GM18505 (cell line): ENCODE measurements around the gene ATP1A1.

Experiments used
- ATAC-seq: cut with Tn5 transposase; IDR thresholded peaks from one replicate; pipeline ENCODE4 v1.9.1; 2021; ENCODE audit not compliant: unreplicated experiment
- POLR2A ChIP-seq: IDR thresholded peaks from 4 replicates; pipeline ENCODE4 v1.6.1; 2011; ENCODE audit warnings: borderline replicate concordance; ENCODE audit not compliant: insufficient read depth, insufficient read length; ENCODE audit errors: extremely low read depth

The ATP1A1 gene

DNA sequence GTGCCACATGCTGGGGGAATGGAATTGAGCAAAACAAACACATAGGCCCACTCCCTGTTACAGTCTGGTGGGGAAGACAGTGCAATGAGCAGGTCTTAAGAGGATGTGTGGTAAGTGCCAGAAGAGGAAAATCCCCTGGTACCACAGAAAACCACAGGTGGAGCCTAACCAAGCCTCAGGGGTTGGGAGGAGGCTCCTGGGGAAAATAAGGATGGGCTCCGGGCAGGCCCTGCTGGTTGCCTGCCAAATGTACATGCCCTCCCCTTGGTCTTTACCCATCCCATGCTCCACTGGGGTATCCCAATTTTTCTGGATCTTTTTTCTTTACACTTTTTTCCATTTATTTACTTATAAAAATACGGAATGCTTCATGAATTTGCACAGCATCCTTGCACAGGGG lies 40.4 kb downstream of the ATP1A1 start:
- no peak for ATAC-seq
- TF ChIP-seq POLR2A = no peak

GRCh38 chr1:116414364-116414763 lies 41.3 kb downstream of the ATP1A1 start:
- TF ChIP-seq POLR2A = no peak
- no peak for ATAC-seq

DNA sequence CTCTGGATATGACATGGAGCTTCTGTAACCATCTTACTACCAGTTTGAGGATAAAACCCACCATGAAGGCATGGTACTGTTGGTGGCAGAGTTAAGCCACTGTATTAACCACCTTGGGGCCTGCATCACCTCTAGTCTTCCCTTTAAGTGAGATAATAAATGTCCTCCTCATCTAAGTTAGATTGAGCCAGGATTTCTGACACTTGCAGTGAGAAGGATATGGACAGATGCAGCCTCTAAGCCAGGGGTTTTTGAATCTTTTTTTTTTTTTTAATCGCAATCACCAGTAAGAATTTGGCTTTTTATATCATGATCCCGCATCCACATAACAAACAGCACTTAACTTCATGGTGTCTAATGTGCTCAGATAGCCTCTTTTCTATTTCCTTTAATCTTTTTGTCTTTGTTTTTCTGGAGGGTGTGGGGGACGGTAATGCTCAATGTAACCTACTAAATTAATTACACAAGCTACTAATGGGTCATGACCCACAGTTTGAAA lies 42.2 kb downstream of the ATP1A1 start:
- no peak for ATAC-seq
- TF ChIP-seq POLR2A = no peak

DNA sequence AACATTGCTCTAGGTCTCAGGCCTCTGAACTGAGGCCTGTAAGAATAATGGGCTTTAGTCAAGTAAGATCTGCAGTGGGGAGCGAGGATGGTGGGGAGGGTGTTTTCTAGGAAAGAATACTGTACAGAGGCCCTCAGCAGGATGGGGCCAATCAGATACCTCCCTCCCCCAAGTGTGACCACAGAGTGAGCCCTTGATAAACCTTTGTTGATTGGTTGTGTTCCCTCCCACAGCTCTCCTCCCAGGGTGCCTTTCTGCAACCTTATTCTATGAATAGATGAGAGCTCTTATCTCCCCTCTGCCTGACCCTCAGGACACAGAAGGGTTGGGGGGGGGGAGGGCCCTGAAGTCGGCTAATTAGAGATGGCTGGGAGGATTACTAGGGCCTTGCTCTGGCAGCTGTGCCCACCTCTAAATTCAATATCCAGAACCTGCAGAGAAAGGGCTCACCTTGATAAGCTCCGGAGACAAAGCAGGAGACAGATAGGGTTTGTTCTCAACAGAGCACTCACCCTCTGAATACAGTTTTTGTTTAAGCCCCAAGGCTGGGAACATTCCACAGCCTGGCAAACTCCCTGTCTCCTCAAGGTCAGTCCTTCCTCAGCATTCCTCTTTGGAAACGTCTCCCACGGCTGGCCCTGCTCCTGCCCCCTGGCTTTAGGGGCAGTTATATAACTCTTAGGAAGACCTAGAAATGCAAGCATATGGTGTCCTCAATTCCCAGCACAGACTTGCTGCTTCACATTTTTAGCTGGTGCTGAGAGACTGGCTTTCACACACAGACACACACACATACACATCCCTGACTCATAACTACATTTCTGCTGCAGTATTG lies 42.9 kb downstream of the ATP1A1 start:
- TF ChIP-seq POLR2A = no peak
- no peak for ATAC-seq

DNA sequence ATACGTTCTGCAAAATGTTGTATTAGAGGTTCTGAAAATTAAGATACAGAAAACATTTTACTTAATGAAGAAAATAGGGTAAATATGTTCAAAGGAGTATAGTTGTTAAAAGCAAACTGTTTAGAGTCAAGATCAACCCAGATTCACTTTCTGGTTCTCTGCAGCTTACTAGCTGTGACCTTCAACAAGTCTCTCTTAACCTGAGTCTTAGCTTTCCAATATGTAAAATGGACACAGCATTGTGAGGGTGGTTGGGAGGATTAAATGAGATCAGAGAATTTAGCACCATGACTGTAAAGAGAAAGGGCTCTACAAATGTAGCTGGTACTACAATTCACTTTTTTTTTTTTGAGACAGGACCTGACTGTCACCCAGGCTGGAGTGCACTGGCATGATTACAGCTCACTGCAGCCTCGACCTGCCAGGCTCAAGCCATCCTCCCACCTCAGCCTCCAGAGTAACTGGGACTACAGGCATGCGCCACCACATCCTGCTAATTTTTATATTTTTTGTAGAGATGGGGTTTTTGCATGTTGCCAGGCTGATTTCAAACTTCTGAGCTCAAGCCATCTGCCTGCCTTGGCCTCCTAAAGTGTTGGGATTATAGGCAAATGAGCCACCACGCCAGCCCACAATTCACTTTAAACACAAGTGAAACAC lies 43.9 kb downstream of the ATP1A1 start:
- no peak for TF ChIP-seq POLR2A
- ATAC-seq = no peak

- no peak for TF ChIP-seq POLR2A
Measured at GRCh38 chr1:116417678-116418077, 44.6 kb downstream of the ATP1A1 start.

DNA sequence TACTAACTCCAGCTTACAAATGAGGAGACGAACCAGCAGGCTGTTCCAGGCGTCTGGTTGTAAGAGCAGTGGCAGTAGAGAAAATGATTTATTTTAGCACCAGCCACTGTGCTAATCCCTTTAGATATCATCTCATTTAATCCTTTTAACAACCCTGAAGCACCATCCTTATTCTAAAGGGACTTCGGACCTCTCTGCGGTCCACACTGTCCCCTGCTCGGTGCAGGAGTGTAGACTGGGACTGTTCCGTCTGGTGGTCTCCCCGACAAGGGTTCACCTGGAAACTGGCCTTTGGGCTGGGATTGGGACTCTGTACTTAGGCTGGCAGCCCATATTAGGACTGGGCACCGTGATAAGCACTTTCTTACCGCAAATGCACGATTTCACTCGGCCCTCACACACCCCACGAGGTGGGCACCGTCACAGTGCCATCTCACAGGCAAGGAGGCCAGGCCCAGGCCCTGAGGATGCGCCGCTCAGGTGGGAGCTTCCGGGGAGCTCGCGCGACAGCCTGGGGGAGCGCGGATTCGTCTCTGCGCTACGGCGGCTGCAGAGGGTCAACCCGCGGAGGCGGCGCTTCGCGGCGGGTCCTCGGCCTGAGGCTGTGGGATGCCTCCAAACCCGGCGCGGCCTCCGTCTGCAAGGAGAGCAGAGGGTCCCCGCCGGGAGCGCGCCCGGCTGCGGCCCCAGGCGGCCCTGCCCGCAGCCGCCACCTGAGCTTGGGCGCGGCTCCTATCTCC lies 45.2 kb downstream of the ATP1A1 start:
- ATAC-seq = peak; percentile 86
- peak; percentile 96 for TF ChIP-seq POLR2A

More at GRCh38 chr1:116417678-116418077, 44.6 kb downstream of the ATP1A1 start:
- ATAC-seq = no peak

GRCh38 chr1:116420417-116421200 lies 47.6 kb downstream of the ATP1A1 start:
- ATAC-seq = no peak
- no peak for TF ChIP-seq POLR2A

GRCh38 chr1:116424438-116424837 lies 51.4 kb downstream of the ATP1A1 start:
- ATAC-seq = no peak
- TF ChIP-seq POLR2A = no peak

GRCh38 chr1:116424863-116425262 lies 51.8 kb downstream of the ATP1A1 start:
- ATAC-seq = no peak
- TF ChIP-seq POLR2A = no peak

GRCh38 chr1:116425987-116426386 lies 52.9 kb downstream of the ATP1A1 start:
- ATAC-seq = no peak
- TF ChIP-seq POLR2A = no peak

- TF ChIP-seq POLR2A = no peak
- ATAC-seq = no peak
Measured at GRCh38 chr1:116426401-116426800, 53.4 kb downstream of the ATP1A1 start.

DNA sequence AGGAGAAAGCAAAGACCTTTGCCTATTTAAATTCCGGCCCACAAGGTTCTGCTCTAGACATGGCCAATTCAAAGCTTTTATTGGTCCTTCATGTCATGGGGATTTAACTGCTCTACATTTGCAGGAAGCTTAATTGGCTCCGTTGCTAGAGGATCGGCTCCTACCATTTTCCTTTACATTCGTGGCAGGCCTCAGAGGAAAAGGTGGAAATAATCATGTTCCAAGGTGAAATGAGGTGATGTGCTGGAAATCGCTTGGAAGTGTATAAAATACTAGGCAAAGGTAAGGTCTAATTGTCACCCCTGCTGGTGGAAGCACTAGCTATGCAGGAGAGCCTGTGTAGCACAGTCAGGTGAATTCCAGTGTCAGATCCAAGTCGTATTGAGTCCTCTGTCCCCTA lies 55.5 kb downstream of the ATP1A1 start:
- no peak for TF ChIP-seq POLR2A
- no peak for ATAC-seq
